A549 (cell line): ENCODE results near the gene AHR.

ENCODE experiments used
- CEBPB ChIP-seq, 2 experiments: fragments of >200 bp in 1 of 2; sonication (Bioruptor Twin) in 1 of 2; formaldehyde crosslinking in 1 of 2; IDR thresholded peaks; 2 replicates each; pipeline ENCODE4 v1.6.1; 2012 to 2016
- CTCF ChIP-seq: fragments of >200 bp; sonication (Bioruptor Twin); formaldehyde crosslinking; IDR thresholded peaks from 3 replicates; pipeline ENCODE4 v1.5.1; 2016
- HEYL ChIP-seq: fragments of 250-450 bp; sonication (Bioruptor Pico); IDR thresholded peaks from 2 replicates; pipeline ENCODE4 v1.8.0; 2021; ENCODE audit warnings: mild to moderate bottlenecking, moderate library complexity
- PBX3 ChIP-seq: IDR thresholded peaks from 2 replicates; pipeline ENCODE4 v1.6.1; 2012
- POLR2A ChIP-seq: IDR thresholded peaks from 2 replicates; pipeline ENCODE4 v1.6.1; 2012; ENCODE audit warnings: mild to moderate bottlenecking, low read length
- REST ChIP-seq: fragments of 200-600 bp; sonication (generic); IDR thresholded peaks from 2 replicates; pipeline ENCODE4 v1.6.1; 2016; ENCODE audit warnings: antibody characterized with exemption, mild to moderate bottlenecking, moderate library complexity
- TP53 ChIP-seq: fragments of 250-450 bp; sonication (Bioruptor Pico); IDR thresholded peaks from 2 replicates; pipeline ENCODE4 v1.5.0; 2021; ENCODE audit warnings: mild to moderate bottlenecking, moderate library complexity

GRCh38 chr7:17275749-17276671, 22.4 kb upstream of the AHR start:
- TF ChIP-seq CTCF: no peak
- no peak for TF ChIP-seq TP53 (CRISPR knock-in tag)
- TF ChIP-seq POLR2A: no peak
- TF ChIP-seq HEYL (CRISPR knock-in tag): no peak
- TF ChIP-seq REST: no peak
- no peak for TF ChIP-seq PBX3
- peak; percentile 81 to 84 for TF ChIP-seq CEBPB (IDR thresholded peaks at IDR 0.05)
